ENCODE results near the gene UQCRH. TPM values are rescaled to one million over a fixed set of nuclear protein-coding genes. Genes with fewer than 3 reads are reported as not detected.

UQCRH gene
- total and polyA plus RNA-seq, 2 of the 13 experiments (the other 11 are each of a cell fraction or from before 2014, with no cell fraction given) = 548 to 556 TPM

- TF ChIP-seq XBP1 (CRISPR knock-in tag; IDR thresholded peaks at IDR 0.05) (no peak; the same call in 1 of the 2 replicates), FOXC1 (CRISPR knock-in tag; IDR thresholded peaks at IDR 0.05; ENCODE audit: borderline replicate concordance) (peak; percentile 81; the same call in 1 of the 2 replicates), NRL (CRISPR knock-in tag; IDR thresholded peaks at IDR 0.05; ENCODE audit: borderline replicate concordance) (peak; percentile 83), MIER3 (CRISPR knock-in tag; IDR thresholded peaks at IDR 0.05; ENCODE audit: borderline replicate concordance) (peak; percentile 53; the same call in 1 of the 2 replicates), ZSCAN25 (CRISPR knock-in tag; IDR thresholded peaks at IDR 0.05) (no peak), ZNF263 (CRISPR knock-in tag; IDR thresholded peaks at IDR 0.05) (peak; percentile 44; the same call in 1 of the 2 replicates), NFE2L2 (IDR thresholded peaks at IDR 0.05; ENCODE audit: low read length) (no peak), ARID2 (CRISPR knock-in tag; IDR thresholded peaks at IDR 0.05; ENCODE audit: borderline replicate concordance) (0 out of 2 replicates have a peak, but pooled peaks have one; percentile 21), HNRNPH1 (optimal IDR thresholded peaks at IDR 0.05; ENCODE audit: low read depth, low read length) (no peak), RARG (CRISPR knock-in tag; IDR thresholded peaks at IDR 0.05; ENCODE audit: low read depth) (no peak), ZNF83 (CRISPR knock-in tag; IDR thresholded peaks at IDR 0.05; ENCODE audit: borderline replicate concordance) (no peak; the same call in 1 of the 2 replicates), JDP2 (CRISPR knock-in tag; IDR thresholded peaks at IDR 0.05; ENCODE audit: borderline replicate concordance) (no peak), MED1 (CRISPR knock-in tag; IDR thresholded peaks at IDR 0.05) (peak; percentile 81), POLR2A (IDR thresholded peaks at IDR 0.05; ENCODE audit: insufficient read depth in 1 of 2, low read depth in 2 of 2, low read length in 2 of 2) (peak; percentile 72 to 81), MIER2 (CRISPR knock-in tag; IDR thresholded peaks at IDR 0.05) (no peak), MEIS1 (CRISPR knock-in tag; IDR thresholded peaks at IDR 0.05; ENCODE audit: borderline replicate concordance) (no peak), HMGXB4 (CRISPR knock-in tag; IDR thresholded peaks at IDR 0.05; ENCODE audit: borderline replicate concordance in 1 of 2, low read depth in 1 of 2) (peak; percentile 97 to 99), AHR (CRISPR knock-in tag; IDR thresholded peaks at IDR 0.05) (no peak), E2F5 (CRISPR knock-in tag; conservative IDR thresholded peaks at IDR 0.05) (peak; percentile 43; the same call in 1 of the 2 replicates), ZNF512 (CRISPR knock-in tag; IDR thresholded peaks at IDR 0.05) (no peak), NR2F1 (CRISPR knock-in tag; IDR thresholded peaks at IDR 0.05) (0 out of 4 replicates have a peak, but pooled peaks of 1 of the 2 experiments have one; percentile 13), ZNF33B (CRISPR knock-in tag; IDR thresholded peaks at IDR 0.05) (no peak), ZNF34 (CRISPR knock-in tag; IDR thresholded peaks at IDR 0.05; ENCODE audit: borderline replicate concordance) (no peak), ZEB1 (IDR thresholded peaks at IDR 0.05; ENCODE audit: insufficient replicate concordance, low read depth) (no peak), SATB2 (CRISPR knock-in tag; IDR thresholded peaks at IDR 0.05) (no peak)
Measured at GRCh38 chr1:46340404-46341221, 37.1 kb downstream of the UQCRH start, which contains the start of gene NSUN4 (continued).

Data from HepG2 (cell line).